DOHH2 (cell line): ENCODE results near the gene FAAH.

ENCODE experiments used
- CTCF ChIP-seq: fragments of 200-600 bp; sonication (generic); IDR thresholded peaks from one replicate; pipeline ENCODE4 v1.5.1; 2014; ENCODE audit warnings: antibody characterized with exemption, mild to moderate bottlenecking, low read depth, low read length; ENCODE audit not compliant: poor library complexity, severe bottlenecking
- EZH2phosphoT487 ChIP-seq: fragments of 200-600 bp; sonication (generic); IDR thresholded peaks from 2 replicates; pipeline ENCODE4 v1.6.1; 2017; ENCODE audit warnings: borderline replicate concordance, mild to moderate bottlenecking, antibody characterized with exemption, low read length, moderate library complexity, mixed read lengths

DNA sequence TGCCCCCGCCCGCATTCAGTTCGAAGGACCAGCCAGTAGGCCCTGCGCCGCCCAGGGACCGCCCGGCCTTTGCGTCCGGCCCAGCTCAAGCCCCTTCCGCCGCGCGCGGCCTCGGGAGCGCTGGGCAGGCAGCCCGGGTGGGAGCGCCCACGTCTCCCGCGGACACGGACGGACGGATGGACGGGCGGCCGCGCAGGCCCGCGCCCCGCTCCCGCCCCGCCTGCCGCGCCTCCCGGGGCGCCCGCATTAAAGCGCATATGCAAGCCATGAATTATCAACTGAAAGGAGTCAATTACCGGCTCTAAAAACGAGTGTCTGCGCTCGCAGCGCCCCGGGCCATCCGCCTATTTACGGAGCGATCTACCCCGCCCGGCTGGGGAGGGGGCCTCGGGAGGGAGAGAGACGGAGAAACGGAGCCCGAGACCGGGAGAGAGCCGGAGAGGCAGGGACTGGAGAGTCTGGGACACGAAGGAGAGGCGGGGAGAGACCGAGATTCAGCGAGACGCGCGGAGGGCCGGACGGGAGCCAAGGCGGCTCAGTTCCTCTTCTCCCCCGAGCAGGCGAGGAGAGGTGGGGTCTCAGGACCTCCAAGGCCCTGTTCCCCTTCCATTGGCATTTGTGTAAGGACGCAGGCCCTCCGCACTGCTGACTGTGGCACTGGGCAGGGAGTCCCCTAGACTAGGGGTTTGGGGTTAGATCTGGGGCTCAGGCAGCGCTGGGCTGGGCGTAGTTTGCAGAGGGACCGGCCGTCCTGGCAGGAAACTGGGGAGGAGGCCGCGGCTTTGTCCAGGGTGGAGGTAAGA, 54.2 kb downstream of the FAAH start:
- no peak for TF ChIP-seq CTCF
- TF ChIP-seq EZH2phosphoT487: no peak
